ENCODE measurements around the gene EN1. TPM values are rescaled to one million over a fixed set of nuclear protein-coding genes. Genes with fewer than 3 reads are reported as not detected.

Gene EN1
- total RNA-seq, 1 donor from 2014 or later, result not detected

Other genes starting within 250 kb of the EN1 start
- not detected in 2 replicates for gene MARCO, start 94.5 kb upstream of the EN1 start, total RNA-seq

Data from activated CD4-positive, alpha-beta T cell treated with anti-CD3 and anti-CD28 coated beads, Interleukin-2, amount 10 ng/mL, durations not matched to agents 24 days and 14 days (primary cell).